Ectodermal cell (in vitro differentiated cells): ENCODE data around the gene SARNP.

ENCODE experiments used
- H3K27ac ChIP-seq: 2 replicates; pipeline ENCODE4 v1.7.0; 2013; ENCODE audit warnings: mild to moderate bottlenecking, low read depth, low read length; ENCODE audit not compliant: insufficient read depth, poor library complexity, severe bottlenecking
- H3K27me3 ChIP-seq: 2 replicates; pipeline ENCODE4 v1.7.0; 2013; ENCODE audit warnings: mild to moderate bottlenecking, low read length; ENCODE audit not compliant: insufficient read depth, control insufficient read depth, poor library complexity, severe bottlenecking
- H3K36me3 ChIP-seq: one replicate; pipeline ENCODE4 v1.7.0; 2013; ENCODE audit warnings: low read length; ENCODE audit not compliant: control insufficient read depth, insufficient read depth
- H3K4me1 ChIP-seq: one replicate; pipeline ENCODE4 v1.7.0; 2013; ENCODE audit warnings: low read length; ENCODE audit not compliant: control insufficient read depth, insufficient read depth
- H3K4me3 ChIP-seq: 2 replicates; pipeline ENCODE4 v1.7.0; 2013; ENCODE audit warnings: low read depth, low read length, control low read depth; ENCODE audit not compliant: insufficient read depth
- H3K9me3 ChIP-seq: 2 replicates; pipeline ENCODE4 v1.7.0; 2013; ENCODE audit warnings: mild to moderate bottlenecking, low read length, moderate library complexity; ENCODE audit not compliant: control insufficient read depth
- WGBS, 2 experiments: methylation state at CpG; one replicate each; pipeline ENCODE4 v1.1.7; 2013; ENCODE audit warnings: missing lambda C conversion rate in 2 of 2; 5-methylcytosine and 5-hydroxymethylcytosine counted together

The SARNP gene

DNA sequence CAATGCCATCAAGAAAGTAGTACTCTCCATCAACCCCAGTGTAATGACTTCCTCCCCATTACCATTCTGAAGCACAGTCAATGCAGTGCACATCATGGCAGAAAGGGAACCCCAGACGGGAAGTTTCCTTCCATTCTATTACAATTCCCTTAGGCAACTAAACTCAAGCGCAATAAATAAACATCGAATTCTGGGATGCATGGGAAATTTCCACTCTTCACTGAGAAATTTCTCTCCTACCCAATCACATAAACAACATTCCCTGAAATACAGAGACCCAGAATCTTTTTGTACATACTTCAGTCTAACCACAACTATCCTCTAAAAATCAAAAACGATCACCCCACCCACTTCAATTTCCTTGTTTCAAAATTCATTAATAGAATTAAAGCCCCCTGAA lies 20.0 kb downstream of the SARNP start:
- no peak overlapping the region for H3K4me3 ChIP-seq
- no peaks in the 10 kb centered on the region for H3K9me3 ChIP-seq
- peaks cover 47% of the 10 kb centered on the region for H3K36me3 ChIP-seq
- H3K4me1 ChIP-seq: no peaks in the 10 kb centered on the region
- no peak overlapping the region for H3K27ac ChIP-seq
- H3K27me3 ChIP-seq: no peaks in the 10 kb centered on the region
- whole genome bisulfite sequencing, 2 experiments: 88 to 94% methylated on average over 4 of the region's 4 CpGs

DNA sequence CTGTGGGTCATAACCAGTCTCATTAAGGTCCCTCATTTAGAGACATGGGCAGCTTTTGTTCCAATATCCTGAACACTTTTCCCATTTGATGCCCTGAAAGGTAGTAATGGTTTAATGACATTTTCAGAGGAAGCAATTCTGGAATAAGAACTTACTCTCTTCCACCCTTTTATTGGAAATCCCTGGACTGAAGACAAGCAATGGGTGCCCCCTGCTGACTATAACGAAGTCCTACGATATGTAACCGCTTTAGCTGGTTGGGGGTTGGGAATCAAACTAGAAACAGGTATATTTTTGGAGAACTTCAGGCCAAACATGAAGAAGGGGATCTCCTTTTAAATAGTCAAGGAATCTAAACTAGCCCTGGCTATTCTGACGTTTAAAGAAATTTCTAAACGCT lies 20.5 kb downstream of the SARNP start:
- Histone ChIP-seq H3K9me3 (no peaks in the 10 kb centered on the region), H3K4me3 (no peak overlapping the region), H3K27me3 (no peaks in the 10 kb centered on the region), H3K36me3 (peaks cover 47% of the 10 kb centered on the region), H3K4me1 (no peaks in the 10 kb centered on the region), H3K27ac (no peak overlapping the region)
- WGBS, 2 experiments: 67 to 68% methylated on average over 5 of the region's 5 CpGs

DNA sequence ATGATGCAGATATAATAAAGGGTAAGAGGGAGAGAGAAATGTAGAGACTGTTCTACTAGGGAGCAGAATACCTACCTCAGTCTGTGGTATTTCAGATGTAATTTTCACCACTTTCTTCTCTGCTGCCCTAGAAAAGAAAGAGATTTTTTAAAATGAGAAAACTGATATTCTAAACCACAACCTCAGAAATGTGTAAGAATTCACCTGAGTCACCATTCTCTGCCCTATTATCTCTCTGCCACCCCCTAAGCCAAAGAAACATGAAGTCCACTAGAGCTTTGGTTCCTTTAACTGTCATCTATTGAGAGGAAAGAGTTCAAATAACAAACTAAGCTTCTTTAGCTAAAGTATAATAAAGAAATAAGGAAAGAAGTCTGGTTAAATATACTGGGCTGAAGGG lies 21.6 kb downstream of the SARNP start:
- Histone ChIP-seq H3K27me3 (no peaks in the 10 kb centered on the region), H3K36me3 (peaks cover 40% of the 10 kb centered on the region)

DNA sequence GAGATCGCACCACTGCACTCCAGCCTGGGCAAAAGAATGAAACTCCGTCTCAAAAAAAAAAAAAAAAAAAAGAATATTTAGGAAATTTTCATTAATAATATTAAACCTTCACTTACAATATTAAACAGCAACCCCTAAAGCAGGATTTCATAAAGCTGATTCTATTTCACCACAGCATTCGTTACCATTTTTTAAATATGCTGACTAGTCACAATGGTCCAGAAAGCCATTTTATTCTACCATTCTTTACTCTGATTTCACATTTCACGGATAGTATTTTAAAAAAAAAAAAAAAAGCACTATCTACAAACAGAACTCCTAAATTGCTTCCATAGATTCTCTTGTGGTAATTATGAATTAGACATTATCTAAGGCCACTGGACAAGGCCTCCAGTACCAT lies 27.6 kb downstream of the SARNP start:
- H3K4me3 ChIP-seq: no peak overlapping the region
- peaks cover 39% of the 10 kb centered on the region for H3K36me3 ChIP-seq
- no peaks in the 10 kb centered on the region for H3K9me3 ChIP-seq
- H3K27ac ChIP-seq: no peak overlapping the region
- WGBS, 2 experiments: 99 to 100% methylated on average over 2 of the region's 4 CpGs
- H3K27me3 ChIP-seq: no peaks in the 10 kb centered on the region
- no peaks in the 10 kb centered on the region for H3K4me1 ChIP-seq

More for the DNA sequence above, 21.6 kb downstream of the SARNP start:
- no peak overlapping the region for H3K4me3 ChIP-seq
- no peak overlapping the region for H3K27ac ChIP-seq
- H3K4me1 ChIP-seq: no peaks in the 10 kb centered on the region
- no peaks in the 10 kb centered on the region for H3K9me3 ChIP-seq

DNA sequence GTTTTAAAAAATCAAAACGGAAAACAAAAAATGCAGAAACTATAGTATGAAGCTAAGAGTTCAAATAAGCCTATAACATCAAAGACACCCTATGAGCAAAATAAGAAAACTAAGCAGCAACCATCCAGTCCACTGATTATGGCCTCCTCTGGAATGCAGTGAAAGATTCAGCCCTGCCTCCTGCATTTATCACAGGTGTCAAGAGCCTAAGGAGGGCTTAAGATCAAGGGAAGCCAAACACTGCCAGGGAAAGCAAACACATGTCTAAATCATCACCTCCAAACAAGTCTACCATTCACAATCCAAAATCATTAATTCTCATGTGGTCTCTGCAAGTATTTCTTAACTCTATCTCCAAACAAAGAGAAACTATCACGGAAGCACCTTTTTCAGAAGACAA lies 28.4 kb downstream of the SARNP start:
- Histone ChIP-seq H3K4me1 (no peaks in the 10 kb centered on the region), H3K27ac (no peak overlapping the region), H3K9me3 (no peaks in the 10 kb centered on the region), H3K27me3 (no peaks in the 10 kb centered on the region), H3K36me3 (peaks cover 41% of the 10 kb centered on the region), H3K4me3 (no peak overlapping the region)
- WGBS, 2 experiments: 92% methylated on average over 1 to 2 of the region's 2 CpGs

DNA sequence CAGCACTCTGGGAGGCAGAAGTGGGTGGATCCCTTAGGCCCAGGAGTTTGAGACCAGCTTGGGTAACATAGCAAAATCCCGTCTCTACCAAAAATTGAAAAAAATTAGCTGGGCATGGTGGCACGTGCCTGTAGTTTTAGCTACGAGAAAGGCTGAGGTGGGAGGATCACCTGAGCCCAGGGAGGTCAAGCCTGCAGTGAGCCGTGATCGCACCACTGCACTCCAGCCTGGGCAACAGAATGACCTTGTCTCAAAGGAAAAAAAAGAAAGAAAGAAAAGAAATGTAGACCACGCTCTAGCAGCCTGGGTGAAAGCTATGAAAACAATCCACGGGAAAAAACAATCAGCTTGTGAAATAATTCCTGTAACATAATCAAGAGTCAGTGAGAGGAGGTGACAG lies 29.0 kb downstream of the SARNP start:
- H3K4me3 ChIP-seq: no peak overlapping the region
- H3K36me3 ChIP-seq: peaks cover 40% of the 10 kb centered on the region
- no peaks in the 10 kb centered on the region for H3K27me3 ChIP-seq
- no peaks in the 10 kb centered on the region for H3K9me3 ChIP-seq
- 93 to 96% methylated on average over 7 of the region's 7 CpGs for WGBS, 2 experiments
- no peaks in the 10 kb centered on the region for H3K4me1 ChIP-seq
- no peak overlapping the region for H3K27ac ChIP-seq

DNA sequence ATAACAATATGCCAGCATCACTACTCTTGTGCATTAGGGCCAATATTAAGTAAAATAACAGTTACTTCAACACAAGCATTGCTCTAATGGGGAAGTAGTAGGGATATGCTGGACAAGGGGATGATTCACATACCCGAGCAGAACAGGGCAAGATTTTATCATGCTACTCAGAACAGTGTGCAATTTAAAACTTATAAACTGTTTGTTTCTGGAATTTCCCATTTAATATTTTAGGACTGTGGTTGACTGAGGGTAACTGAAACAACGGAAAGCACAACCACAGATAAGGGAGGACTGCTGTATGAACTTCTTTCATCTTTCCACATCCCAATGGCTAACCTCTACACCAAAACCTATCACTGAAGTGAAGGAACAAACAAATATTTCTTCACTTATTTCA lies 36.8 kb downstream of the SARNP start:
- no peaks in the 10 kb centered on the region for H3K9me3 ChIP-seq
- H3K36me3 ChIP-seq: peaks cover 27% of the 10 kb centered on the region
- 88 to 94% methylated on average over 2 of the region's 2 CpGs for WGBS, 2 experiments
- H3K4me1 ChIP-seq: no peaks in the 10 kb centered on the region
- H3K27me3 ChIP-seq: no peaks in the 10 kb centered on the region
- no peak overlapping the region for H3K27ac ChIP-seq
- no peak overlapping the region for H3K4me3 ChIP-seq

DNA sequence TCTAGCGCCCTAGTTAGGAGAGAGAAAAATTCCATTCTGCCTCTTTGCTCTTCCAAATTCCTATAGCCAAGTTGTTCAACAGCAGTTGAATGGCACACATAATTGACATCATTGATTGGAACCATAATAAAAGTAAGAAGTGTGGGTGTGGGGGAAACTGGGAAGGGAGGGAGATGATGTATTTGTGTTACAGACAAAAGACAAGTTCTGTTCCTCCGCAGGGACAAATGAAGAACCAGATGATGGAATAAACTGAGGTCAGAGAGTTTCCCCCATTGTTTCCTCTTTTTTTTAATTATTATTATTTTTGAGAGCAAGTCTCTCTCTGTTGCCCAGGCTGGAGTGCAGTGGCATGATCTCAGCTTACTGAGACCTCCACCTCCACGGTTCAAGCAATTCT lies 39.7 kb downstream of the SARNP start:
- Histone ChIP-seq H3K4me1 (no peaks in the 10 kb centered on the region), H3K9me3 (no peaks in the 10 kb centered on the region), H3K4me3 (no peak overlapping the region), H3K27me3 (no peaks in the 10 kb centered on the region), H3K27ac (no peak overlapping the region), H3K36me3 (peaks cover 13% of the 10 kb centered on the region)
- 89 to 93% methylated on average over 3 of the region's 3 CpGs for WGBS, 2 experiments

DNA sequence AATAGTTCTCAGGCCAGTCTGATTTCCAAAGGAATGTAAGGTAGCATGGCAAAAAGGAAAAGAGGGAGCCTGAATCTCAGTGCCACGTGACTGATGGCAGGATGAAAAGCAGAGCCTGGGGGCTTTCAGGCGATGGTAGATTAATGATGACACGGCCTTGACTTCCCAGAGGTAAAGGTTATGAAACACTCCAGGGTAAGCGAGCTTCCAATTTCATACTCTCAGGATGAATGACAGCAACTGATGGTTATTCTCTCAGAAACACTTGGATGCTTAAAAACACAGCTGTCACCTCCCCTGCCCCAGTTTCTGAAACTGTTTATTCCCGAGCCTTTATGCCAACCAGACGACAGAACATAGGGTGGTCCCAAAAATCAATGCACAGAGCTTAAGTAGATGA lies 45.8 kb downstream of the SARNP start:
- 95 to 96% methylated on average over 6 of the region's 6 CpGs for WGBS, 2 experiments
- no peaks in the 10 kb centered on the region for H3K4me1 ChIP-seq
- no peak overlapping the region for H3K27ac ChIP-seq
- H3K27me3 ChIP-seq: no peaks in the 10 kb centered on the region
- H3K4me3 ChIP-seq: no peak overlapping the region
- H3K36me3 ChIP-seq: peaks cover 3% of the 10 kb centered on the region
- no peaks in the 10 kb centered on the region for H3K9me3 ChIP-seq

DNA sequence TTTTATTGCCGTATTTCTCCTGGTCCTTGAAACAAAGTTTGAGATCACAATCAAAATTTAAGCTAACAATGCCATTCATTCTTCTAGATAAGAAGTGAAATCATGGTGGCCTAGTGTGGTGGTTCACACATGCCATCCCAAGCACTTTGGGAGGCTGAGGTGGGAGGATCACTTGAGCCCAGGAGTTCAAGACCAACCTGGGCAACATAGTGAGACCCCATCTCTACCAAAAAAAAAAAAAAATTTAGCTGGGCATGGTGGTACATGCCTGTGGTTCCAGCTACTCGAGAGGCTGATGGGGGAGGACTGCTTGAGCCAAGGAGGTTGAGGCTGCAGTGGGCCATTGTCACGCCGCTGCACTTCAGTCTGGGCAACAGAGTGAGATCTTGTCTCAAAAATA lies 50.4 kb downstream of the SARNP start:
- peaks cover 8% of the 10 kb centered on the region for H3K36me3 ChIP-seq
- WGBS, 2 experiments: 94 to 95% methylated on average over 3 to 4 of the region's 4 CpGs
- H3K27me3 ChIP-seq: no peaks in the 10 kb centered on the region
- H3K4me3 ChIP-seq: no peak overlapping the region
- H3K9me3 ChIP-seq: no peaks in the 10 kb centered on the region
- H3K27ac ChIP-seq: no peak overlapping the region
- H3K4me1 ChIP-seq: no peaks in the 10 kb centered on the region

DNA sequence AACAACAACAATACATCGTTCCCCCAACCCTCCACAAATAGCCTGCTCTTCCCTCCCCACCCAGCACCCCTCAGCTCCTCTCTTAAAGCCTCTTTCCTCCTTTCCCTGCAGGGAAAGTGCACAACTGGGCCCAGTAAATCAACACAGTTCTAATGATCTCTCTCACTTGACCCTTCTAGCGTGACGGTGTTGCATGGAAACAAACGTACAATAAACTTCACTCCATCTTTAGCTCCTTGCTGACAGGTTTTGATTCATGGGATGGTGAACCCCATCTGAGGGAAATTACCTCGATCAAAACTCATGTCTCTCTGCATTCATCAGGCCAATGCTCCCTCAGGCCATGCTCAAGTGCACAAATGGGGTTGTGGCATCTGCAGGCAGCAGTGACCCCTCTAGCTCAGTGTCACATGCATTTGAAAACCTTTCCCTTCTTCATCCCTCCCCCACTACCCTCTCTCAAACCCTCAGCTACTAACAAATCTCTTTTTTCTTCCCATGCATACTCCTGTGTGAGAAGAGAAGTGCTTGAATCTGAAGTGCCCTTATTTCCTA lies 51.7 kb downstream of the SARNP start:
- H3K36me3 ChIP-seq: peaks cover 8% of the 10 kb centered on the region
- WGBS, 2 experiments: 88 to 92% methylated on average over 5 of the region's 5 CpGs
- H3K9me3 ChIP-seq: no peaks in the 10 kb centered on the region
- no peaks in the 10 kb centered on the region for H3K27me3 ChIP-seq
- H3K4me3 ChIP-seq: no peak overlapping the region
- H3K27ac ChIP-seq: no peak overlapping the region
- H3K4me1 ChIP-seq: no peaks in the 10 kb centered on the region
